GM12864 (cell line): Measurements from ENCODE around the gene IL32.
"Not testable (repeated sequence)": the region's sequence is repeated elsewhere in the genome, so short reads cannot be mapped to it uniquely, and the experiment has no call there.

ENCODE experiments used
- DNase-seq: peaks from one replicate; pipeline ENCODE4 v3.0.0-alpha.2; 2011; ENCODE audit warnings: low read depth
- H3K4me3 ChIP-seq: 2 replicates; pipeline ENCODE4 v1.5.1; 2011; ENCODE audit warnings: mild to moderate bottlenecking, low read depth, low read length, control low read depth
- TF ChIP-seq, protein P1 (sequence below): IDR thresholded peaks from 2 replicates; pipeline ENCODE4 v1.5.1; 2011; ENCODE audit warnings: low read depth, mild to moderate bottlenecking, moderate library complexity, low read length, control low read depth, inconsistent platforms; ENCODE audit errors: missing control alignments

IL32 gene

GRCh38 chr16:3047387-3047720 lies 18.1 kb upstream of the IL32 start:
- H3K4me3 ChIP-seq: no peak overlapping the region
- DNase-seq: no peak
- TF ChIP-seq, protein P1, sequence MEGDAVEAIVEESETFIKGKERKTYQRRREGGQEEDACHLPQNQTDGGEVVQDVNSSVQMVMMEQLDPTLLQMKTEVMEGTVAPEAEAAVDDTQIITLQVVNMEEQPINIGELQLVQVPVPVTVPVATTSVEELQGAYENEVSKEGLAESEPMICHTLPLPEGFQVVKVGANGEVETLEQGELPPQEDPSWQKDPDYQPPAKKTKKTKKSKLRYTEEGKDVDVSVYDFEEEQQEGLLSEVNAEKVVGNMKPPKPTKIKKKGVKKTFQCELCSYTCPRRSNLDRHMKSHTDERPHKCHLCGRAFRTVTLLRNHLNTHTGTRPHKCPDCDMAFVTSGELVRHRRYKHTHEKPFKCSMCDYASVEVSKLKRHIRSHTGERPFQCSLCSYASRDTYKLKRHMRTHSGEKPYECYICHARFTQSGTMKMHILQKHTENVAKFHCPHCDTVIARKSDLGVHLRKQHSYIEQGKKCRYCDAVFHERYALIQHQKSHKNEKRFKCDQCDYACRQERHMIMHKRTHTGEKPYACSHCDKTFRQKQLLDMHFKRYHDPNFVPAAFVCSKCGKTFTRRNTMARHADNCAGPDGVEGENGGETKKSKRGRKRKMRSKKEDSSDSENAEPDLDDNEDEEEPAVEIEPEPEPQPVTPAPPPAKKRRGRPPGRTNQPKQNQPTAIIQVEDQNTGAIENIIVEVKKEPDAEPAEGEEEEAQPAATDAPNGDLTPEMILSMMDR: no peak

- no peak for DNase-seq
- TF ChIP-seq, protein P1: no peak
- no peak overlapping the region for H3K4me3 ChIP-seq
These were observed 15.4 kb upstream of the IL32 start for GRCh38 chr16:3049921-3050481.

GRCh38 chr16:3050487-3050886 lies 15.0 kb upstream of the IL32 start:
- DNase-seq: no peak
- TF ChIP-seq, protein P1: no peak
- no peak overlapping the region for H3K4me3 ChIP-seq

GRCh38 chr16:3051009-3051408 lies 14.4 kb upstream of the IL32 start:
- TF ChIP-seq, protein P1: no peak
- no peak overlapping the region for H3K4me3 ChIP-seq
- no peak for DNase-seq

- DNase-seq: no peak
- H3K4me3 ChIP-seq: no peak overlapping the region
- TF ChIP-seq, protein P1: no peak
These were observed 13.9 kb upstream of the IL32 start for GRCh38 chr16:3051494-3051893.

GRCh38 chr16:3052571-3053329 lies 12.7 kb upstream of the IL32 start:
- not testable (repeated sequence) for DNase-seq, H3K4me3 ChIP-seq

DNA sequence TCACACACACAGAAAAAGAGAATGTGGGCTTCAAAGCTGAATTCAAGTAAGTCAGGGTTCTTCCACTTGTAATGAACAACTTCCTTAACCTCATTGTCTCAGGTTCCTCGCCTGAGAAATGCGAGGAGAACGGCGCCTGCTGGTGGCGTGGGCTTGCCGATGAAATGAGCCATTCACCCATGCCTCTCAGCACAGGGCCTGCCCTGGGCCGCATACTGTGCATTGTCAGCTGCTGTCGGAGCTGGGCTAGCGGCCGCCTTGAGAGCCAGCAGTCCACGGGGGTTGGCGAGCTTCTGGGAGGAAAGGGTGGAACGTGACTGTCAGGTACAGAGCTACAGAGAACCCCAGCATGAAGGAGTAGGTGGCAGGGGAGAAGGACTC lies 12.1 kb upstream of the IL32 start:
- DNase-seq, H3K4me3 ChIP-seq: not testable (repeated sequence)

DNA sequence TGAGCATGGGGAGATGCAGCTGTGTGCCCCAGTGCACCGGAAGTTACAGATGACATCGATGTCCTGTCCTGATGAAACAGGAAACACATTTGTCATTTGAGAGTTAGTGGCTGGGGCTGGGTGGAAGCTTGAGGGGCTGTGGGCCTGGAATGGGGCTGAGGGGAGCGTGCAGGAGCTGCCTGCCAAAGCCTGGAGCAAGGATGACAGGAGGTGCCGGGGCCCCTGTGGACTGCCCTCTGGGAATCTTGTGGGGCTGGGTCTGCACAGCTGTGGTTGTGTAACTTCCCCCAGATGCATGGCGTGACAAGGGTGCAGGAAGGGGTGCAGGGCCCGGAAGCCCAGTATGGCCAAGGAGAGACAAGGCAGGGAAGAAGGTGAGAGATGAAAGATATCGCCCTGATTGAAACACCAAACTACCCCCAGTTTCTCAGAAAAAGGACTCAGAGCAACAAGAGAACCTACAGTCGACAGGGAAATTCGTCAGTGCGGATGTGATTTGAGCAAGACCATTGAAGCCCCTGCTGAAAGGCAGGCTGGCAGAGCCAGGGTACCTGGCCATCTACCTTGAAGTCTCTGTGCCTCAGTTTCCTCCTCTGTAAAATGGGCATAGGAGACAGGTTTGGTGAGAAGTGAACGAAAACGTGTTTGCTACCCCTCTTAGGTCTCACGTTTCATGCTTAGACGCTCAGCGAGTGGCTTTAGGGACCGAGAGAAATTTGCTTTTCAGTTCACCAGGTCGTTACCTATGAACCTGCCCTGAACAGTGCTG lies 10.3 kb upstream of the IL32 start:
- TF ChIP-seq, protein P1: no peak
- H3K4me3 ChIP-seq: no peak overlapping the region
- DNase-seq: no peak

DNA sequence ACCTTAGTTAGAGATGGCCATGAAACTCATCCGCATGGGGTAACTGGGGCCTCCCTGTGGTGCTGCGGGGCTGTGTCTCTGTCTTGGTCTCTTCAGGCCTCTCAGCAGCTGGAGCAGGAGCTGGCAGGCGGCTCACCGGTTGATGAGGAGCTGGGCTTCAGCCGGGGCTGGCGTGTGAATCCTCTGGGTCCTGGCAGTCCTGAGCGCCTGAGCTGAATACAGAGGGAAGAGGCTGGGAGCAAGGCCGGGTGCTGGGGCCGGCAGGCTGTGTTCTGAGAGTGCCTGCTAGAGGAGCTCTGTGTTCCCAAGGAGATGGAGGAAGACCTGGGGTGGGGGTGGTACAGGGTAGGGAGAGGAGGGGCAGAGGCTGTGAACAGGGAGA lies 9.7 kb upstream of the IL32 start:
- DNase-seq, H3K4me3 ChIP-seq: not testable (repeated sequence)
